NCI-H2171 (cell line): ENCODE results near the gene ANO10.
"Not testable (repeated sequence)": the region's sequence is repeated elsewhere in the genome, so short reads cannot be mapped to it uniquely, and the experiment has no call there.

Experiments
- DNase-seq: peaks from one replicate; lab custom pipeline; 2025; lab: John Stamatoyannopoulos, UW

Gene ANO10

GRCh38 chr3:43627360-43627759 lies 5.5 kb upstream of the ANO10 start:
- DNase-seq = no peak

GRCh38 chr3:43624619-43625305 lies 3.0 kb upstream of the ANO10 start:
- DNase-seq = no peak

- DNase-seq = no peak
Observed at GRCh38 chr3:43620831-43621655, 768 bp downstream of the ANO10 start.

- DNase-seq = no peak
Observed at GRCh38 chr3:43619588-43619987, 2.2 kb downstream of the ANO10 start.

GRCh38 chr3:43618142-43618541 lies 3.7 kb downstream of the ANO10 start:
- DNase-seq = no peak

GRCh38 chr3:43616034-43616433 lies 5.8 kb downstream of the ANO10 start:
- no peak for DNase-seq

- no peak for DNase-seq
Observed at GRCh38 chr3:43615133-43615532, 6.7 kb downstream of the ANO10 start.

- DNase-seq = no peak
Observed at GRCh38 chr3:43613976-43614375, 7.8 kb downstream of the ANO10 start.

- no peak for DNase-seq
Observed at GRCh38 chr3:43612419-43612818, 9.4 kb downstream of the ANO10 start.

GRCh38 chr3:43609406-43609805 lies 12.4 kb downstream of the ANO10 start:
- DNase-seq = no peak

GRCh38 chr3:43608751-43609150 lies 13.1 kb downstream of the ANO10 start:
- no peak for DNase-seq

GRCh38 chr3:43606284-43606683 lies 15.5 kb downstream of the ANO10 start:
- DNase-seq = no peak

- DNase-seq = not testable (repeated sequence)
Observed at GRCh38 chr3:43599959-43600358, 21.9 kb downstream of the ANO10 start.

GRCh38 chr3:43597961-43598360 lies 23.9 kb downstream of the ANO10 start:
- DNase-seq = no peak

GRCh38 chr3:43596178-43596577 lies 25.6 kb downstream of the ANO10 start:
- not testable (repeated sequence) for DNase-seq

- DNase-seq = not testable (repeated sequence)
Observed at GRCh38 chr3:43595280-43595679, 26.5 kb downstream of the ANO10 start.

- DNase-seq = not testable (repeated sequence)
Observed at GRCh38 chr3:43593588-43593987, 28.2 kb downstream of the ANO10 start.

GRCh38 chr3:43591866-43592265 lies 29.9 kb downstream of the ANO10 start:
- not testable (repeated sequence) for DNase-seq

- no peak for DNase-seq
Observed at GRCh38 chr3:43587303-43587702, 34.5 kb downstream of the ANO10 start.

- DNase-seq = no peak
Observed at GRCh38 chr3:43584043-43584826, 37.6 kb downstream of the ANO10 start.

GRCh38 chr3:43583481-43583880 lies 38.3 kb downstream of the ANO10 start:
- no peak for DNase-seq

- DNase-seq = no peak
Observed at GRCh38 chr3:43582866-43583265, 38.9 kb downstream of the ANO10 start.

- DNase-seq = no peak
Observed at GRCh38 chr3:43581343-43581742, 40.5 kb downstream of the ANO10 start.
